Measurements from ENCODE around the gene EXOC3. TPM values are rescaled to one million over a fixed set of nuclear protein-coding genes. Genes with fewer than 3 reads are reported as not detected.

Gene EXOC3
- total RNA-seq, 3 donors from 2014 or later (not counting 1 experiment from before 2014, with no cell fraction given), result 89.6 to 99.9 (median 96.3) TPM

GRCh38 chr5:443239-444151 is 519 bp downstream of the EXOC3 start:
- TF ChIP-seq CTCF (IDR thresholded peaks at IDR 0.05), result no peak
- peak overlapping the region; percentile 73 to 87 for H3K27ac Mint-ChIP-seq
- 21% methylated on average over 62 of the region's 62 CpGs for WGBS (ENCODE audit: insufficient coverage)
- H3K9me3 ChIP-seq (ENCODE audit: control insufficient read depth, insufficient read depth, low read length), result no peaks in the 10 kb centered on the region
- peaks cover 19% of the 10 kb centered on the region for H3K36me3 ChIP-seq (ENCODE audit: control insufficient read depth, insufficient read depth, low read length)
- no peaks in the 10 kb centered on the region for H3K9me3 Mint-ChIP-seq
- no peaks in the 10 kb centered on the region for H3K27me3 ChIP-seq (ENCODE audit: control insufficient read depth, insufficient read depth, low read length)
- ATAC-seq (peak; percentile 28 to 49 (median 44)), DNase-seq (peak; percentile 31 to 51)
- H3K4me3 Mint-ChIP-seq, result peak overlapping the region; percentile 97
- H3K27ac ChIP-seq (ENCODE audit: low read length), result peak overlapping the region; percentile 61
- H3K4me1 Mint-ChIP-seq, result peaks cover 33 to 45% of the 10 kb centered on the region in 2 donors
- H3K4me3 ChIP-seq (ENCODE audit: low read length), result peak overlapping the region; percentile 71
- intact Hi-C loops (cut with micrococcal nuclease), result no loop called here
- H3K4me1 ChIP-seq (ENCODE audit: control insufficient read depth, insufficient read depth, low read length), result peaks cover 31% of the 10 kb centered on the region
- peaks cover 2% of the 10 kb centered on the region for H3K36me3 Mint-ChIP-seq
- H3K27me3 Mint-ChIP-seq (ENCODE audit: low read depth in 2 of 2), result no peaks in the 10 kb centered on the region

- intact Hi-C loops (cut with micrococcal nuclease), result no loop called here
- ATAC-seq (no peak), DNase-seq (no peak)
- Mint-ChIP-seq H3K4me3 (peak overlapping the region; percentile 97), H3K36me3 (peaks cover 9% of the 10 kb centered on the region), H3K4me1 (peaks cover 40 to 53% of the 10 kb centered on the region in 2 donors), H3K9me3 (no peaks in the 10 kb centered on the region), H3K27ac (peak overlapping the region; percentile 73 to 87), H3K27me3 (ENCODE audit: low read depth in 2 of 2) (no peaks in the 10 kb centered on the region)
- TF ChIP-seq CTCF (IDR thresholded peaks at IDR 0.05), result no peak
- Histone ChIP-seq H3K4me1 (ENCODE audit: control insufficient read depth, insufficient read depth, low read length) (peaks cover 31% of the 10 kb centered on the region), H3K27ac (ENCODE audit: low read length) (no peak overlapping the region), H3K4me3 (ENCODE audit: low read length) (no peak overlapping the region), H3K36me3 (ENCODE audit: control insufficient read depth, insufficient read depth, low read length) (peaks cover 26% of the 10 kb centered on the region), H3K9me3 (ENCODE audit: control insufficient read depth, insufficient read depth, low read length) (no peaks in the 10 kb centered on the region), H3K27me3 (ENCODE audit: control insufficient read depth, insufficient read depth, low read length) (no peaks in the 10 kb centered on the region)
- WGBS (ENCODE audit: insufficient coverage), result 96% methylated on average over 5 of the region's 8 CpGs
Measured at GRCh38 chr5:444226-444625, 1.2 kb downstream of the EXOC3 start.

GRCh38 chr5:445591-445990 is 2.6 kb downstream of the EXOC3 start:
- H3K27me3 Mint-ChIP-seq (ENCODE audit: low read depth in 2 of 2), result no peaks in the 10 kb centered on the region
- H3K9me3 Mint-ChIP-seq, result no peaks in the 10 kb centered on the region
- H3K27ac ChIP-seq (ENCODE audit: low read length), result no peak overlapping the region
- H3K27ac Mint-ChIP-seq, result peak overlapping the region in 1 of 2 donors; percentile 10
- DNase-seq (no peak), ATAC-seq (no peak)
- H3K4me3 Mint-ChIP-seq, result no peak overlapping the region
- no peaks in the 10 kb centered on the region for H3K9me3 ChIP-seq (ENCODE audit: control insufficient read depth, insufficient read depth, low read length)
- peaks cover 44 to 56% of the 10 kb centered on the region in 2 donors for H3K4me1 Mint-ChIP-seq
- intact Hi-C loops (cut with micrococcal nuclease), result no loop called here
- no peaks in the 10 kb centered on the region for H3K27me3 ChIP-seq (ENCODE audit: control insufficient read depth, insufficient read depth, low read length)
- no peak for TF ChIP-seq CTCF (IDR thresholded peaks at IDR 0.05)
- peaks cover 22% of the 10 kb centered on the region for H3K36me3 Mint-ChIP-seq
- H3K4me3 ChIP-seq (ENCODE audit: low read length), result no peak overlapping the region
- H3K4me1 ChIP-seq (ENCODE audit: control insufficient read depth, insufficient read depth, low read length), result peaks cover 31% of the 10 kb centered on the region
- H3K36me3 ChIP-seq (ENCODE audit: control insufficient read depth, insufficient read depth, low read length), result peaks cover 36% of the 10 kb centered on the region
- 96% methylated on average over 10 of the region's 10 CpGs for WGBS (ENCODE audit: insufficient coverage)

Data from natural killer cell (primary cell).